ENCODE data around the gene RPS6KA5.

DNA sequence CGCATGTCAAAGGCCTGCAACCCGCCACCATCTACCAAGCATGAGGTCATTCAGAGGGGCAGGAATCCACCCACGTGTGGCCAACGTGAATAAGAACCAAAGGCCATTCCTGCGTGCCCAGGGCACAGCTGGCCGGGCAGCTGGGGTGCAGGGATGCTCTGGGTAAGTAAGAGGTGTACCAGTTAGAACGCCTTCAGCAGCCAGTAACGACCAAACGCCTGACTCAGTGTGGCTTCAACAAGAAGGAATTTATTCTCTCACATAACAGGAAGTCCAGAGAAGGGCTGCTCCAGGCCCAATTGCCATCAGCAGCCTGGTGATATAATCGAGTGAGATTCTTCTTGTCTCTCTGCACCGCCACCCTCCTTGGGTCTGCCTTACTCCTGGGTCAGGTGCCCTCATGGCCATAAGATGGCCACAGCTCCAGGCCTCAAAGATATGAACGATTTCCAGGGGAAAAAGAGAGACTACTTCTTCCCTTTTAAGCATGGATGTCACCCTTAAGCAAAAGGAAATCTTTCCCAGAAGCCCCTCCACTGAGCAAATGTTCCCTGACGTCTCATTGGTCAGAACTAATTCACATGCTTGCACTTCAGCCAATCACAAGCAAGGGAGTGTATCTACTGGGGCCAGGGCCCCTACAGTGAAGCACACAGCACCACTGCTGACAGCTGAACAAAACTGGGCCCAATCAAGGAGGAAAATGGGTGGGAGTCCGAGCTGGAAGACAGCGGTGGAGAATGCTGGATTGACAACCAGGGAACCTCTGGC is 251.5 kb downstream of the RPS6KA5 start:
- TF ChIP-seq, protein P1, sequence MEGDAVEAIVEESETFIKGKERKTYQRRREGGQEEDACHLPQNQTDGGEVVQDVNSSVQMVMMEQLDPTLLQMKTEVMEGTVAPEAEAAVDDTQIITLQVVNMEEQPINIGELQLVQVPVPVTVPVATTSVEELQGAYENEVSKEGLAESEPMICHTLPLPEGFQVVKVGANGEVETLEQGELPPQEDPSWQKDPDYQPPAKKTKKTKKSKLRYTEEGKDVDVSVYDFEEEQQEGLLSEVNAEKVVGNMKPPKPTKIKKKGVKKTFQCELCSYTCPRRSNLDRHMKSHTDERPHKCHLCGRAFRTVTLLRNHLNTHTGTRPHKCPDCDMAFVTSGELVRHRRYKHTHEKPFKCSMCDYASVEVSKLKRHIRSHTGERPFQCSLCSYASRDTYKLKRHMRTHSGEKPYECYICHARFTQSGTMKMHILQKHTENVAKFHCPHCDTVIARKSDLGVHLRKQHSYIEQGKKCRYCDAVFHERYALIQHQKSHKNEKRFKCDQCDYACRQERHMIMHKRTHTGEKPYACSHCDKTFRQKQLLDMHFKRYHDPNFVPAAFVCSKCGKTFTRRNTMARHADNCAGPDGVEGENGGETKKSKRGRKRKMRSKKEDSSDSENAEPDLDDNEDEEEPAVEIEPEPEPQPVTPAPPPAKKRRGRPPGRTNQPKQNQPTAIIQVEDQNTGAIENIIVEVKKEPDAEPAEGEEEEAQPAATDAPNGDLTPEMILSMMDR (IDR thresholded peaks at IDR 0.05), result no peak
- TF ChIP-seq POLR2AphosphoS5 (IDR thresholded peaks at IDR 0.05) (no peak), POLR2A (IDR thresholded peaks at IDR 0.05) (no peak)
